ENCODE data around the gene MEIOSIN.
"Not testable (repeated sequence)": the region's sequence is repeated elsewhere in the genome, so short reads cannot be mapped to it uniquely, and the experiment has no call there.

The MEIOSIN gene

DNA sequence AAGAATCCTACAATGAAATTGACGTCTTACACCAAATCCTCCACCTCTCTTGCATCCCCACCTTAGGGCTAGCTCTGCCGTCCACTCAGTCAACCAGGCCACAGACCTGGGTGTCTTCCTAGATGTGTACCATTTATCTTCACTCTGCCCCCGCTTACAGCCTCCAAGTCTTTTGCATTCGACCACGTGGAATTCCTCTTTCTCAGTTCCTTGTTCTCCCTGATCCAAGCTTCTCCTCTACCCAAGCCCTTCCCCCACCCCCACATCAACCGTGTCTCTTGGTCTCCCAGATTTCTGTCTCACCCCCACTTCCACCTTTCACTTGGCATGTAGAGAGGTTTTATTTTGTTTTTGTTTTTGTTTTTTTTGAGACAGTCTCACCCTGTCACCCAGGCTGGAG is 60.6 kb downstream of the MEIOSIN start:
- no peak for DNase-seq (ENCODE audit: extremely low read depth in 1 of 2, low read depth in 1 of 2)

DNA sequence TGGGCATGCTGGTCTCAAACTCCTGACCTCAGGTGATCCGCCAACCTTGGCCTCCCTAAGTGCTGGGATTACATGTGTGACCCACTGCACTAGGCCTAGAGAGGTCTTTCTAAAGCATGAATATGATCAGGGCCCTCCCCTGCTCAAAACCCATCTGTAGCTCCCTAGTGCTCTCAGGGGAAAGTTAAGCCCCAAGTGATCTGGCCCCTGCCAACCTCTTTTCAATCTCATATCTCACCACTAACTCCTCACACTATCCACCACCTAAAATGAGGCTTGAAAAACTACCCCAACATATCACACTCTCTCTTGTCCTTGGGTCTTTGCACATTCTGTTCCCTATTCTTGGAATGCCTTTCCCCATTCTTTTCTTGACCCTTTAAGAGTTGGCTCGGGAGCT is 61.4 kb downstream of the MEIOSIN start:
- DNase-seq (ENCODE audit: extremely low read depth in 1 of 2, low read depth in 1 of 2) = no peak

DNA sequence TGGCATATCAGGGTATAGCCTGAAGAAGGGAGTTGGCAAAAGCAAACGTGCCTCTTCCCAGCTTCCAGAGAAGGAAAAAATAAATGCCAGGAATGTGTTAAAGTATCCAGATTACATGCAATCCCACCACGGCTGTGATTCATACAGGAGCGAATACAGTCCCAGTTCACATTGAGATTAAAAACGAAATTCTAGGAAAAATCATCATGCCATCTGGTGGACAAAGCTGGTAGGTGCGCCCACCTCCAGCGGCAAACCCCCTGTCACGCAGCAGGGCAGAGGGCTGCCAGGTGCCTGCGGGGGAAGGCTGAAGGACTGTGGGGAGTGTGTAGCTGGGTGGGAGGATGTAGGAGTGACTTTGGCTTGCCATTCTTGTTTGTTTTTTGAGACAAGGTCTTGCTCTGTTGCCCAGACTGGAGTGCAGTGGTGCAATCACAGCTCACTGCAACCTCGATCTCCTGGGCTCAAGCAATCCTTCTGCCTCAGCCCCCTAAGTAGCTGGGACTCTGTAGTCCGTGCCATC is 65.8 kb downstream of the MEIOSIN start:
- DNase-seq (ENCODE audit: extremely low read depth in 1 of 2, low read depth in 1 of 2) = peak; percentile 25 to 43

DNA sequence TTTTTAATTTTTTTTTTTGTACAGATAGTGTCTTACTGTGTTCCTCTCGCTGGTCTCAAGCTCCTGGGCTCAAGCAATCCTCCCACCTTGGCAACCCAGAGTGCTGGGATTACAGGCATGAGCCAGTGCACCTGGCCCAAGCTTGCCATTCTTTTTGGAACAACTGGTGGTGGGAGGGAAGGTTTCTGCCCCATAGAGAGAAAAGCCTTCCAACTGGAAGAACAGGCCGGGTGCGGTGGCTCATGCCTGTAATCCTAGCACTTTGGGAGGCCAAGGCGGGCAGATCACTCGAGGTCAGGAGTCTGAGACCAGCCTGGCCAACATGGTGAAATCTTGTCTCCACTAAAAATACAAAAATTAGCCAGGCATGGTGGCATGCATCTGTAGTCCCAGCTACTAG is 66.3 kb downstream of the MEIOSIN start:
- not testable (repeated sequence) for DNase-seq (ENCODE audit: extremely low read depth in 1 of 2, low read depth in 1 of 2)

DNA sequence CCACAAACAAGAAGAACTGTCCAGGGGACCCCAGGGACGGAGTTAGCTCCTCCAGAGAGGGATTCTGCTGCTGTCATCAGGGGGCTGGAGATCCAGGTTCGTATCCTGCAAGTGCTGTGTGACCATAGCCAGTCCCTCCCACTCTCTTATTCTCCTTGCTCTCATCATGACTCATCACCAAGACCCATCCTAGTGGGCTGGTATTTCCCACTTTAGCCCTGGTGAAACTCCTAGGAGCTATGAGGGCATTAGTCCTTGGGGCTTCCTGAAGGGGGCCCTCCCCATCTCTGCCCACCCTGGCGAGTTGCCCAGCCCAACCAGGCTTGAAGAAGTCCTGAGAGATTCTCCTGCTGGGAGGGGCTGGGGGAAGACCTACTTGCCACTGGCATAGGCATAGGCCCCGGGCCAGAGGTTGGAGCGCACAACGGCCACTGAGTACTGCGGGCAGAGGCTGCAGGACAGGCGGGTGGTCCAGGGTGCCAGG is 66.9 kb downstream of the MEIOSIN start:
- DNase-seq (ENCODE audit: extremely low read depth in 1 of 2, low read depth in 1 of 2) = no peak

DNA sequence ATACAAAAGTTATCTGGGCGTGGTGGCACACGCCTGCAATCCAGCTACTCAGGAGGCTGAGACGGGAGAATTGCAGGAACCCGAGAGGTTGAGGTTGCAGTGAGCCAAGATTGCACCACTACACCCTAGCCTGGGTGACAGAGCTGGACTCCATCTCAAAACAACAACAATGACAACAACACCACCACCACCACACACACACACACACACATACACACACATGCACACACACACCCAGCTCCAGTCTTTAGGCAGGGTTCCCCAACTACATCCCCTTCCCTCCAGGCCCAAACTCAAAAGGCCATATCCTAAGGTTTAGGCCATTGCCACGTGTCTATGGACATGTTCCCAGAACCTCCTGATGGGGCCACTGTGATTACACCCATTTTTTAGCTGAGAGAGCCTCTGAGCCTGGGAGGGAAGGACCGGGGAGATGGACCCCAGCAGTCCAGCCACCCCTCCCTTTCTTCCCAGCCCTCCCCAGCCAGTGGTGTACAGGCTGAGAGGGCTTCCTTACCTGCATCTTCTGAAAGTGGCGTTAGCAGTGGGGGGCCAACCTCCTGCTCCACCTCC is 68.5 kb downstream of the MEIOSIN start:
- DNase-seq (ENCODE audit: extremely low read depth in 1 of 2, low read depth in 1 of 2) = no peak

DNA sequence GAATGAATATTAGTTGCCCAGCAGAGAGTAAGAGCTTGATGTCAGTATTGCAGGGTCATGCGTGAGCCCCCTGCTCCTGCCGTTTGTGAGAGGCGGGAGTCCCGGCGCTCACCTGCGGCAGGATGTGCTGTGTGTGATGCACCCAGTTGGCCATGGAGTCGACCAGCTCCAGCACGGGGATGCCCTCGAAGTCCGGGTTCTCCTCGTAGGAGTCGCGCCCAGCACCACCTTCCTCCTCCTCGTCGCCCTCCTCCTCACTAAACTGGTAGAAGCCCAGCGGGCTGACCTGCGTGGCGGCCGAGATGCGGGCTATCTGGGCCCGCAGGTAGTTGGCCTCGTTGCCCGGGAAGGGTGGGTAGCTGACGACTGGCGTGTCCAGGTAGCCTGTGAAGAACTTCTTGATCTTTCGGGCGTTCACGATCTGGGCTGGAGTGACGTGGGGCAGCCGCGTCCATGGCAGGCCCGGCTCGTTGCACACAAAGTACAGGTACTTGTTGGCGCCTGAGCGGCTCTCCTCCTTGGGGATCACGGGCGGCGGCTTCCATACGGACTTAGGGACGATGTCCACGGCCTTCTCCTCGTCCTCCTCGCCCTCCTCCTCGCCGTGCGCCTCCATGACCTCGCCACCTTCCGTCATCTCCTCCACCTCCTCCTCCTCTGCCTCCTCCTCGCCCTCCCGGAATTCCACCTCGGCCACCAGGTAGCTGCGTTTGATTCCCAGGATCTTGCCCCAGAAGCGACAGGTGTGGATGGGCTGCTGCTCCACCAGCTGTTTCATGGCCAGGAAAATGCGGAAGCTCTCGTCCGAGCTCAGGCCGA is 71.1 kb downstream of the MEIOSIN start:
- DNase-seq (ENCODE audit: extremely low read depth in 1 of 2, low read depth in 1 of 2) = no peak

DNA sequence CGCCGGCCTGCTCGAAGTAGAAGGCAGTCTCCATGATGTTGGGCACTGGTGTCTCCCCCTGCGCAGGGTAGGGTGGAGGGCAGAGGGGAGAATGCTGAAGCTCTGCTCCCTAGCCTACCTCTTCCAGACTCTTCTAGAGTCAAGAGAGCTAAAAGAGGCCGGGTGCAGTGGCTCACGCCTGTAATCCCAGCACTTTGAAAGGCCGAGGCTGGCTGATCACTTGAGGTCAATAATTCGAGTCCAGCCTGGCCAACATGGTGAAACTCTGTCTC is 71.7 kb downstream of the MEIOSIN start:
- no peak for DNase-seq (ENCODE audit: extremely low read depth in 1 of 2, low read depth in 1 of 2)

DNA sequence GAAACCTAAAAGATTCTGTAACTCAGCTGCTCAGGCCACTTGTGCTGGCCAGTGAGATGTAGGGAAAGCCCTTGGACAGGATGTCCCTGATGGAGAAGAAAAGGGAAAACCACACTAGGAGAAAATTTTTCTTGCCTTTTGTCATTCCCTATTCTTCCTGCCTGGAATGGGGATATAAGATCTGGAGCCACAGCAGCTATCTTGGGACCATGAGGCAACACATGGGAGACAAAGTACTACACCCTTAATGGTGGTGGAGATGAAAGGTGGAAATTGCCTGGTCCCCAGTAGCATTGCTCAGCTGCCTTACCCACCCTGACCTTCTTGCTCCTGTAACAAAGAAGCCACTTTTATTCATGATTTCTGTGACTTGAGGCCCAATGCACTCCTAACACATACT is 72.5 kb downstream of the MEIOSIN start:
- no peak for DNase-seq (ENCODE audit: extremely low read depth in 1 of 2, low read depth in 1 of 2)

DNA sequence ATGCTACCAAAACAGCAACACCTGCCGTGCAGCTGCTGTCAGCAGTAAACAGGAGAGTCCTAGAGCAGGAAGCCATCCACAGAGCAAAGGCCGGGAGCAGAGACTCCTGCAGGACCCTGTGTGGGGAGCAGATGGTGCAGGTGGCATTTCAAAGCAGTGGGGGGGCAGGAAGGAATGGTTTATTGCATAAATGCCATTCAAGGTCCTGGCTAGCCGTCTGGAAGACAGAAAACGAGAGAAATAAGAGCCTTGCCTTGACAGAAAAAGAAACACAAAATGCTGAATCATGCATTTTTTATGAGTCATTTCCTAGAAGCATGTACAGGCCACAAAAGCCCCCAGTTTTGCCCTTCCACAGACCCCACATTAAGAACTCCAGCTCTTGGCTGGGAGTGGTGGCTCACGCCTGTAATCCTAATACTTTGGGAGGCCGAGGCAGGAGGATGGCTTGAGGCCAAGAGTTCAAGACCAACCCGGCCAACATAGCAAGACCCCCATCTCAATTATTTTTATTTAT is 76.5 kb downstream of the MEIOSIN start:
- DNase-seq (ENCODE audit: extremely low read depth in 1 of 2, low read depth in 1 of 2) = no peak

DNA sequence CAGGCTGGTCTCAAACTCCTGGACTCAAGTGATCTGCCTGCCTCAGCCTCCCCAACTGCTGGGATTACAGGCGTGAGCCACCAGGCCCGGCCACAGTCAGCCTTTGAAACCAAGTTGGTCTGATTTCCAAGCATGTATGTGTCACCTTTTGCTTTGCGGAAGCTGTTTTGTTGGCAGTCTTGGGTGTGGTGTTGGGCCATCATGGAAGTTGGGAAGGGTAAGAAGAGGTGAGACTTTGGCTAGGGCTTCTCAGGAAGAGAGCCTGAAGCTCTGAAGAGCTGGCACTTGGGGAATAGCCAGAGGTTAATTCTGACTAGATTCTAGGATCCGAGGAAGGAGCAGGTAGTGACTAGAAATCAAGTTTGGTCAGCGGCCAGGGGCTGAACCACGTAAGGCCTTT is 79.1 kb downstream of the MEIOSIN start:
- no peak for DNase-seq (ENCODE audit: extremely low read depth in 1 of 2, low read depth in 1 of 2)
